H1 (cell line): Measurements from ENCODE around the gene RPS3. TPM values are rescaled to one million over a fixed set of nuclear protein-coding genes. Genes with fewer than 3 reads are reported as not detected.

ENCODE experiments used
- CEBPB ChIP-seq: IDR thresholded peaks from 2 replicates; pipeline ENCODE4 v1.6.1; 2012; ENCODE audit warnings: low read depth, low read length
- HDAC6 ChIP-seq: IDR thresholded peaks from one replicate; pipeline ENCODE4 v1.7.1; 2012; ENCODE audit warnings: low read depth, mild to moderate bottlenecking, inconsistent platforms, low read length, moderate library complexity
- NANOG ChIP-seq: IDR thresholded peaks from 2 replicates; pipeline ENCODE4 v1.6.1; 2011; ENCODE audit warnings: low read length, low read depth, mild to moderate bottlenecking, inconsistent platforms; ENCODE audit not compliant: insufficient read depth, poor library complexity, severe bottlenecking
- RNF2 ChIP-seq: fragments of 200-900, 300-1000 bp; sonication (generic); IDR thresholded peaks from 2 replicates; pipeline ENCODE4 v1.7.1; 2016; ENCODE audit warnings: borderline replicate concordance, low read depth, mild to moderate bottlenecking, antibody characterized with exemption, low read length; ENCODE audit not compliant: poor library complexity, severe bottlenecking; ENCODE audit errors: missing control alignments
- SIRT6 ChIP-seq: IDR thresholded peaks from one replicate; pipeline ENCODE4 v1.7.1; 2012; ENCODE audit warnings: low read length, inconsistent platforms
- SP4 ChIP-seq: IDR thresholded peaks from 2 replicates; pipeline ENCODE4 v1.6.1; 2012; ENCODE audit warnings: low read length, inconsistent platforms
- polyA plus RNA-seq, 7 experiments: library from polyadenylated mRNA; depleted of rRNA in 3 of 7; stranded (reverse) in 5 of 7; unstranded in 2 of 7; fragments of >200 nt in 5 of 7; fragments of 200-250 nt in 2 of 7; gene quantifications; 1 replicate in 5 of 7; 2 replicates in 1 of 7; 4 replicates in 1 of 7; pipeline versions ENCODE4 v1.2.1 to v1.2.3, GENCODE V29; 2011 to 2013; ENCODE audit warnings: missing spikeins in 2 of 7, mixed read lengths in 2 of 7
- total RNA-seq: library from RNA; stranded (reverse); fragmentation: NEBNext Ultra II Directional; extraction: Animal tissue kit (Norgen Biotek cat#: 25700); gene quantifications from 2 replicates; pipeline ENCODE4 v1.2.1, GENCODE V29; 2021
- TF ChIP-seq, protein P1 (sequence below): fragments of 300-600 bp; sonication (generic); IDR thresholded peaks from 2 replicates; pipeline ENCODE4 v1.7.1; 2012; ENCODE audit warnings: low read length, moderate library complexity, mild to moderate bottlenecking, inconsistent platforms; ENCODE audit not compliant: insufficient replicate concordance
- TF ChIP-seq, protein P2 (sequence below): IDR thresholded peaks from 2 replicates; pipeline ENCODE4 v1.6.1; 2012; ENCODE audit warnings: low read length, inconsistent platforms

RPS3 gene
- total and polyA plus RNA-seq, 2 of the 8 experiments (the other 6 are each of a cell fraction or from before 2014, with no cell fraction given), result 3,813 to 4,194 TPM

DNA sequence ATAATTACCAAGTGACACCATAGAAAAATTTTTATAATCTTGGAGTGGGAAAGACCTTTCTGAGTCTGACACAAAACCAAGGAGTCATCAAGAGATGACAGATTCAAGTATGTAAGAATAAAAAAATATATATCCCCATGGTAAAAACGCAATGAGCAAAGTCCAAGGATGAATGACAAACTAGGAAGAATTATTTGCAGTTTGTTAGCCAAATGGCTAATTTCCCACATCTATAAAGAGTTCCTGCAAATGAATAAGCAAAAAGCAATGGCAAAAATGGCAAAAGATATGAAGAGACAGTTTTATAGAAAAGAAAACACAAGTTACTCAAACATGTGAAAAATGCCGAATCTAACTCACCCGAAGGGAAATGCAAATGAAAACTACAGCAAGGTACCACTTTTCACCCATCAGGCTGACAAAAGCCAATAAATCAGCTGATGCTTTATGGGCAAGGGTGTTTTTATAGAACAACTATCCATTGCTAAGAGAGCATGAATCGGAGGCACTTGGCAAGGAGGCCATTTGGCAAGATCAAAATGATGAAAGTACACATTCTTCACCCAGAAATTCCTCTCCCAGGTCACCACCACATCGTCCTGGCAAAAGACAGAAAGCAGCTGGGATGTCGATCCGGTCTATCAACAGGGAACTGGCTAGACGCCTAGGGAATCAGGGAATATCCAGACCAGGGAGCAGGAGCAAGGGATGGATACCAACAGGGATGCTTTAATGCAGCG lies 54.8 kb downstream of the RPS3 start (continued):
- TF ChIP-seq, protein P1, sequence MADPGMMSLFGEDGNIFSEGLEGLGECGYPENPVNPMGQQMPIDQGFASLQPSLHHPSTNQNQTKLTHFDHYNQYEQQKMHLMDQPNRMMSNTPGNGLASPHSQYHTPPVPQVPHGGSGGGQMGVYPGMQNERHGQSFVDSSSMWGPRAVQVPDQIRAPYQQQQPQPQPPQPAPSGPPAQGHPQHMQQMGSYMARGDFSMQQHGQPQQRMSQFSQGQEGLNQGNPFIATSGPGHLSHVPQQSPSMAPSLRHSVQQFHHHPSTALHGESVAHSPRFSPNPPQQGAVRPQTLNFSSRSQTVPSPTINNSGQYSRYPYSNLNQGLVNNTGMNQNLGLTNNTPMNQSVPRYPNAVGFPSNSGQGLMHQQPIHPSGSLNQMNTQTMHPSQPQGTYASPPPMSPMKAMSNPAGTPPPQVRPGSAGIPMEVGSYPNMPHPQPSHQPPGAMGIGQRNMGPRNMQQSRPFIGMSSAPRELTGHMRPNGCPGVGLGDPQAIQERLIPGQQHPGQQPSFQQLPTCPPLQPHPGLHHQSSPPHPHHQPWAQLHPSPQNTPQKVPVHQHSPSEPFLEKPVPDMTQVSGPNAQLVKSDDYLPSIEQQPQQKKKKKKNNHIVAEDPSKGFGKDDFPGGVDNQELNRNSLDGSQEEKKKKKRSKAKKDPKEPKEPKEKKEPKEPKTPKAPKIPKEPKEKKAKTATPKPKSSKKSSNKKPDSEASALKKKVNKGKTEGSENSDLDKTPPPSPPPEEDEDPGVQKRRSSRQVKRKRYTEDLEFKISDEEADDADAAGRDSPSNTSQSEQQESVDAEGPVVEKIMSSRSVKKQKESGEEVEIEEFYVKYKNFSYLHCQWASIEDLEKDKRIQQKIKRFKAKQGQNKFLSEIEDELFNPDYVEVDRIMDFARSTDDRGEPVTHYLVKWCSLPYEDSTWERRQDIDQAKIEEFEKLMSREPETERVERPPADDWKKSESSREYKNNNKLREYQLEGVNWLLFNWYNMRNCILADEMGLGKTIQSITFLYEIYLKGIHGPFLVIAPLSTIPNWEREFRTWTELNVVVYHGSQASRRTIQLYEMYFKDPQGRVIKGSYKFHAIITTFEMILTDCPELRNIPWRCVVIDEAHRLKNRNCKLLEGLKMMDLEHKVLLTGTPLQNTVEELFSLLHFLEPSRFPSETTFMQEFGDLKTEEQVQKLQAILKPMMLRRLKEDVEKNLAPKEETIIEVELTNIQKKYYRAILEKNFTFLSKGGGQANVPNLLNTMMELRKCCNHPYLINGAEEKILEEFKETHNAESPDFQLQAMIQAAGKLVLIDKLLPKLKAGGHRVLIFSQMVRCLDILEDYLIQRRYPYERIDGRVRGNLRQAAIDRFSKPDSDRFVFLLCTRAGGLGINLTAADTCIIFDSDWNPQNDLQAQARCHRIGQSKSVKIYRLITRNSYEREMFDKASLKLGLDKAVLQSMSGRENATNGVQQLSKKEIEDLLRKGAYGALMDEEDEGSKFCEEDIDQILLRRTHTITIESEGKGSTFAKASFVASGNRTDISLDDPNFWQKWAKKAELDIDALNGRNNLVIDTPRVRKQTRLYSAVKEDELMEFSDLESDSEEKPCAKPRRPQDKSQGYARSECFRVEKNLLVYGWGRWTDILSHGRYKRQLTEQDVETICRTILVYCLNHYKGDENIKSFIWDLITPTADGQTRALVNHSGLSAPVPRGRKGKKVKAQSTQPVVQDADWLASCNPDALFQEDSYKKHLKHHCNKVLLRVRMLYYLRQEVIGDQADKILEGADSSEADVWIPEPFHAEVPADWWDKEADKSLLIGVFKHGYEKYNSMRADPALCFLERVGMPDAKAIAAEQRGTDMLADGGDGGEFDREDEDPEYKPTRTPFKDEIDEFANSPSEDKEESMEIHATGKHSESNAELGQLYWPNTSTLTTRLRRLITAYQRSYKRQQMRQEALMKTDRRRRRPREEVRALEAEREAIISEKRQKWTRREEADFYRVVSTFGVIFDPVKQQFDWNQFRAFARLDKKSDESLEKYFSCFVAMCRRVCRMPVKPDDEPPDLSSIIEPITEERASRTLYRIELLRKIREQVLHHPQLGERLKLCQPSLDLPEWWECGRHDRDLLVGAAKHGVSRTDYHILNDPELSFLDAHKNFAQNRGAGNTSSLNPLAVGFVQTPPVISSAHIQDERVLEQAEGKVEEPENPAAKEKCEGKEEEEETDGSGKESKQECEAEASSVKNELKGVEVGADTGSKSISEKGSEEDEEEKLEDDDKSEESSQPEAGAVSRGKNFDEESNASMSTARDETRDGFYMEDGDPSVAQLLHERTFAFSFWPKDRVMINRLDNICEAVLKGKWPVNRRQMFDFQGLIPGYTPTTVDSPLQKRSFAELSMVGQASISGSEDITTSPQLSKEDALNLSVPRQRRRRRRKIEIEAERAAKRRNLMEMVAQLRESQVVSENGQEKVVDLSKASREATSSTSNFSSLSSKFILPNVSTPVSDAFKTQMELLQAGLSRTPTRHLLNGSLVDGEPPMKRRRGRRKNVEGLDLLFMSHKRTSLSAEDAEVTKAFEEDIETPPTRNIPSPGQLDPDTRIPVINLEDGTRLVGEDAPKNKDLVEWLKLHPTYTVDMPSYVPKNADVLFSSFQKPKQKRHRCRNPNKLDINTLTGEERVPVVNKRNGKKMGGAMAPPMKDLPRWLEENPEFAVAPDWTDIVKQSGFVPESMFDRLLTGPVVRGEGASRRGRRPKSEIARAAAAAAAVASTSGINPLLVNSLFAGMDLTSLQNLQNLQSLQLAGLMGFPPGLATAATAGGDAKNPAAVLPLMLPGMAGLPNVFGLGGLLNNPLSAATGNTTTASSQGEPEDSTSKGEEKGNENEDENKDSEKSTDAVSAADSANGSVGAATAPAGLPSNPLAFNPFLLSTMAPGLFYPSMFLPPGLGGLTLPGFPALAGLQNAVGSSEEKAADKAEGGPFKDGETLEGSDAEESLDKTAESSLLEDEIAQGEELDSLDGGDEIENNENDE, result no peak
- no peak for TF ChIP-seq SIRT6
- no peak for TF ChIP-seq RNF2
- TF ChIP-seq SP4, result no peak
- TF ChIP-seq CEBPB, result no peak
- TF ChIP-seq NANOG, result no peak
- TF ChIP-seq HDAC6, result no peak
- TF ChIP-seq, protein P2, sequence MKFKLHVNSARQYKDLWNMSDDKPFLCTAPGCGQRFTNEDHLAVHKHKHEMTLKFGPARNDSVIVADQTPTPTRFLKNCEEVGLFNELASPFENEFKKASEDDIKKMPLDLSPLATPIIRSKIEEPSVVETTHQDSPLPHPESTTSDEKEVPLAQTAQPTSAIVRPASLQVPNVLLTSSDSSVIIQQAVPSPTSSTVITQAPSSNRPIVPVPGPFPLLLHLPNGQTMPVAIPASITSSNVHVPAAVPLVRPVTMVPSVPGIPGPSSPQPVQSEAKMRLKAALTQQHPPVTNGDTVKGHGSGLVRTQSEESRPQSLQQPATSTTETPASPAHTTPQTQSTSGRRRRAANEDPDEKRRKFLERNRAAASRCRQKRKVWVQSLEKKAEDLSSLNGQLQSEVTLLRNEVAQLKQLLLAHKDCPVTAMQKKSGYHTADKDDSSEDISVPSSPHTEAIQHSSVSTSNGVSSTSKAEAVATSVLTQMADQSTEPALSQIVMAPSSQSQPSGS, result no peak
